ENCODE measurements around the gene RERG. TPM values are rescaled to one million over a fixed set of nuclear protein-coding genes. Genes with fewer than 3 reads are reported as not detected.

Gene RERG, protein sequence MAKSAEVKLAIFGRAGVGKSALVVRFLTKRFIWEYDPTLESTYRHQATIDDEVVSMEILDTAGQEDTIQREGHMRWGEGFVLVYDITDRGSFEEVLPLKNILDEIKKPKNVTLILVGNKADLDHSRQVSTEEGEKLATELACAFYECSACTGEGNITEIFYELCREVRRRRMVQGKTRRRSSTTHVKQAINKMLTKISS
- total RNA-seq (2021) (0.35 TPM in 1 of 2 replicates, not detected in the other), Bru-seq, nascent RNA (percentile 15 among the genes with signal in this experiment), BruChase-seq, experiment 1, labeled RNA remaining after a 2-hour chase (percentile 13 among the genes with signal in this experiment), BruChase-seq, experiment 2, labeled RNA remaining after a 6-hour chase (percentile 9 among the genes with signal in this experiment)
- long read RNA-seq = 0 reads

GRCh38 chr12:15220915-15221885 lies at the start of gene RERG:
Gene RERG, minus strand, starts transcription at chr12:15221417. Its CDS starts 3,928 bp downstream, at chr12:15217489.
- no TSS peak for BruUV-seq (replicated peaks)
- ChIA-PET CTCF (interaction anchor here (0.6 to 2.0 kb wide), 11 partner anchors 8 to 484 kb away, joined by 3 to 8 read pairs (median 6); no protein-coding TSS in a partner anchor), POLR2A (ENCODE audit: low non-redundant PET) (interaction anchor here (0.6 to 1.0 kb wide), 2 partner anchors 181 to 198 kb away, joined by 3 read pairs; no protein-coding TSS in a partner anchor)
- Histone ChIP-seq H3K36me3 (ENCODE audit: insufficient read depth, low read length, poor library complexity, severe bottlenecking) (no peaks in the 10 kb centered on the region), H3K9me3 (ENCODE audit: low read depth, low read length, poor library complexity, severe bottlenecking) (no peaks in the 10 kb centered on the region), H3K4me3 (ENCODE audit: low read depth, low read length, poor library complexity, severe bottlenecking) (peak within 1 kb of the TSS; percentile 28), H3K4me1 (ENCODE audit: insufficient read depth, low read length, poor library complexity, severe bottlenecking) (peaks cover 5% of the 10 kb centered on the region), H3K27ac (ENCODE audit: low read depth, low read length, poor library complexity, severe bottlenecking) (no peak within 1 kb of the TSS), H3K27me3 (replicated peaks; ENCODE audit: insufficient read depth, low read depth, low read length, poor library complexity) (no peaks in the 10 kb centered on the region)
- no peak for TF ChIP-seq EZH2 (IDR thresholded peaks at IDR 0.05; ENCODE audit: borderline replicate concordance, low read depth, low read length, poor library complexity, severe bottlenecking)
- TF ChIP-seq, protein P1, sequence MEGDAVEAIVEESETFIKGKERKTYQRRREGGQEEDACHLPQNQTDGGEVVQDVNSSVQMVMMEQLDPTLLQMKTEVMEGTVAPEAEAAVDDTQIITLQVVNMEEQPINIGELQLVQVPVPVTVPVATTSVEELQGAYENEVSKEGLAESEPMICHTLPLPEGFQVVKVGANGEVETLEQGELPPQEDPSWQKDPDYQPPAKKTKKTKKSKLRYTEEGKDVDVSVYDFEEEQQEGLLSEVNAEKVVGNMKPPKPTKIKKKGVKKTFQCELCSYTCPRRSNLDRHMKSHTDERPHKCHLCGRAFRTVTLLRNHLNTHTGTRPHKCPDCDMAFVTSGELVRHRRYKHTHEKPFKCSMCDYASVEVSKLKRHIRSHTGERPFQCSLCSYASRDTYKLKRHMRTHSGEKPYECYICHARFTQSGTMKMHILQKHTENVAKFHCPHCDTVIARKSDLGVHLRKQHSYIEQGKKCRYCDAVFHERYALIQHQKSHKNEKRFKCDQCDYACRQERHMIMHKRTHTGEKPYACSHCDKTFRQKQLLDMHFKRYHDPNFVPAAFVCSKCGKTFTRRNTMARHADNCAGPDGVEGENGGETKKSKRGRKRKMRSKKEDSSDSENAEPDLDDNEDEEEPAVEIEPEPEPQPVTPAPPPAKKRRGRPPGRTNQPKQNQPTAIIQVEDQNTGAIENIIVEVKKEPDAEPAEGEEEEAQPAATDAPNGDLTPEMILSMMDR (conservative IDR thresholded peaks at IDR 0.05; ENCODE audit: low read depth, low read length) = peak; percentile 97
- intact Hi-C loops (cut with micrococcal nuclease; ENCODE audit: unreplicated experiment) = loop anchor here (1.0 to 5.0 kb wide), 3 partner anchors 70 to 374 kb away; no protein-coding TSS in a partner anchor
- peak; percentile 85 for DNase-seq (ENCODE audit: low spot score)

DNA sequence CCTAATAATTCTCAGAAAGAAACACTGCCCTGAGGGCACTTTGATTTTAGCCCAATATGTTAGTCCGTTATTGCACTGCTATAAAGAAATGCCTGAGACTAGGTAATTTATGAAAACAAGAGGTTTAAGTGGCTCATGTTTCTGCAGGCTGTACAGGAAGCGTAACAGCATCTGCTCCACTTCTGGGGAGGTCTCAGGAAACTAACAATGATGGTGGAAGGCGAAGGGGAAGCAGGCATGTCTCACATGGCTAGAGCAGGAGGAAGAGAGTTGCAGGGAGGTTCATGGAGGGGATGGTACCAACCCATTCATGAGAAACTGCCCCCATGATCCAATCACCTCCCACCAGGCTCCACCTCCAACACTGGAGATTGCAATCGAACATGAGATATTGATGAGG lies 49.4 kb upstream of the RERG start:
- CTCF ChIA-PET = interaction anchor here (1.0 to 1.1 kb wide), 2 partner anchors 49 to 250 kb away, joined by 3 to 4 read pairs; partner anchors contain the start of gene RERG
- POLR2A ChIA-PET (ENCODE audit: low non-redundant PET) = no interaction called here
- H3K4me1 ChIP-seq (ENCODE audit: insufficient read depth, low read length, poor library complexity, severe bottlenecking) = no peaks in the 10 kb centered on the region
- H3K27ac ChIP-seq (ENCODE audit: low read depth, low read length, poor library complexity, severe bottlenecking) = no peak overlapping the region
- no peak for DNase-seq (ENCODE audit: low spot score)
- no peak for TF ChIP-seq EZH2 (IDR thresholded peaks at IDR 0.05; ENCODE audit: borderline replicate concordance, low read depth, low read length, poor library complexity, severe bottlenecking)
- TF ChIP-seq, protein P1 (conservative IDR thresholded peaks at IDR 0.05; ENCODE audit: low read depth, low read length) = no peak
- no peaks in the 10 kb centered on the region for H3K27me3 ChIP-seq (replicated peaks; ENCODE audit: insufficient read depth, low read depth, low read length, poor library complexity)
- intact Hi-C loops (cut with micrococcal nuclease; ENCODE audit: unreplicated experiment) = no loop called here
- no peak overlapping the region for H3K4me3 ChIP-seq (ENCODE audit: low read depth, low read length, poor library complexity, severe bottlenecking)
- no TSS peak for BruUV-seq (replicated peaks)
- no peaks in the 10 kb centered on the region for H3K9me3 ChIP-seq (ENCODE audit: low read depth, low read length, poor library complexity, severe bottlenecking)
- no peaks in the 10 kb centered on the region for H3K36me3 ChIP-seq (ENCODE audit: insufficient read depth, low read length, poor library complexity, severe bottlenecking)

- ChIA-PET CTCF (interaction anchor here (0.6 kb wide), 1 partner anchor 1812 kb away, joined by 3 read pairs; no protein-coding TSS in a partner anchor), POLR2A (ENCODE audit: low non-redundant PET) (no interaction called here)
- Histone ChIP-seq H3K36me3 (ENCODE audit: insufficient read depth, low read length, poor library complexity, severe bottlenecking) (no peaks in the 10 kb centered on the region), H3K27me3 (replicated peaks; ENCODE audit: insufficient read depth, low read depth, low read length, poor library complexity) (no peaks in the 10 kb centered on the region), H3K4me3 (ENCODE audit: low read depth, low read length, poor library complexity, severe bottlenecking) (no peak overlapping the region), H3K9me3 (ENCODE audit: low read depth, low read length, poor library complexity, severe bottlenecking) (no peaks in the 10 kb centered on the region), H3K4me1 (ENCODE audit: insufficient read depth, low read length, poor library complexity, severe bottlenecking) (no peaks in the 10 kb centered on the region), H3K27ac (ENCODE audit: low read depth, low read length, poor library complexity, severe bottlenecking) (no peak overlapping the region)
- no peak for TF ChIP-seq EZH2 (IDR thresholded peaks at IDR 0.05; ENCODE audit: borderline replicate concordance, low read depth, low read length, poor library complexity, severe bottlenecking)
- TF ChIP-seq, protein P1 (conservative IDR thresholded peaks at IDR 0.05; ENCODE audit: low read depth, low read length) = peak; percentile 86
- peak; percentile 83 for DNase-seq (ENCODE audit: low spot score)
- no TSS peak for BruUV-seq (replicated peaks)
- intact Hi-C loops (cut with micrococcal nuclease; ENCODE audit: unreplicated experiment) = loop anchor here (2.0 to 5.0 kb wide), 4 partner anchors 42 to 547 kb away; no protein-coding TSS in a partner anchor
Observed at GRCh38 chr12:15268927-15269552, 47.8 kb upstream of the RERG start.

All from A673 (cell line).